CMK (cell line): Measurements from ENCODE around the gene GARS1.
"Not testable (repeated sequence)": the region's sequence is repeated elsewhere in the genome, so short reads cannot be mapped to it uniquely, and the experiment has no call there.

Source experiments
- DNase-seq: peaks from one replicate; pipeline ENCODE4 v3.0.0-alpha.2; 2010; ENCODE audit warnings: low read depth

Gene GARS1

DNA sequence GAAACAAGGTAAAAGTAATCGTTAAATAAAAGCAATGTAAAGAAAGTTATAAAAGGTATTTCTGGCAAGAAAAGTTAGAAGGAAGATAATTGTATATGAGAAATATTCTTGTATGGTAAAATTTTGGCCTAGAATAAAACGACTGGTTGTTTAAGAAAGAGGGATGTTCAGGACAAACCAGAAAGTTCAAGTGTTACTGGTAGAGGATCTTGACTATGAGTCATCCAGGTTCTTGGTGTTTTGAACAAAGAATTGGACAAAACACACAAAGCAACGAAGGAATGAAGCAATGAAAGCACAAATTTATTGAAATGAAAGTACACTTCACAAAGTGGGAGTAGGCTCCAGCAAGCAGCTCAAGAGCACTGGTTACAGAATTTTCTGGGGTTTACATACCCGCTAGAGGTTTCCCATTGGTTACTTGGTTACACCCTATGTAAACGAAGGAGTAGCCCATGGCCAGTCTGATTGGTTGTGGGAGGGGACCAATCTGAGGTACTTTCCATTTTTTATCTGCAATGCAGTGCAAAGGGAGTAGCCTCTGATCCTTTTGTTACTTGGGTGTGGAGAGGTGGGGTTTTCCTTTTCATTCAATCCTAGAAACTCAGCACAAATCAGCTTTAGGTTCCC is 22.4 kb upstream of the GARS1 start:
- no peak for DNase-seq

DNA sequence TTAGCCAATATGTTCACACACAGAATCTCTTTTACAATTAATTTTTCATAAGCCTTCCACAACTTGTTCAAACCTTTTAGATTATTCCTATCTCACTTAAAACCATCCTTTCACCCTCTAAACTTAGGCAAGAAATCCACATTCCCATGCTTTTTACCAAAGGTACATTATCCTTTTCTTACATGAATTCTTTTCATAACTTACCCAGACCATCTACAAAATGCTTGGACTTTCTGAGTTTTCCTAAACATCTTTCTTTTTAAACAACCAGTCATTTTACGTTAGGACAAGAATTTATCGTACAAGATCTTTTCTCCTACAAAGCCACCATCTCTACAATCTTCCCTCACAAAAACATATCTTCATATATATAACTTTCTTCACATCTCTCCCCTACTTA is 18.8 kb upstream of the GARS1 start:
- DNase-seq = no peak

DNA sequence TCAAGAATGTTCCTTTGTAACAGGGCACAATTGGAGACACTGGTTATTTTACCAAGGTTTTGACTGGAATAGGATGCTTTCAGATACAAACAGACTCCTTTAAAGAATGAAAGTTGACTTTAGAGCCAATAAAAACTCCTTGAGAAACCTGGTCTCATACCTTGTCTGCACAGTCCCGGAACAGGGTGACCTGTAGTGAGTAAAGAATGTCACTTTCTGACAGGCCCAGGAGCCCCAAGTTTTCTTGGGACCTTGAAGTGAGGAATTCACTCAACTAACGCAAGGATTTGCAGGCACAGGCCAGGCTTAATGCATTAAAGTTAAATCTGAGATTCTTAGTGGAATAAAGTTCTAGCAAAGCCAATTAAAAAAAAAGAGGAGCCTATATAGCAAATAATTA is 11.5 kb upstream of the GARS1 start:
- no peak for DNase-seq

DNA sequence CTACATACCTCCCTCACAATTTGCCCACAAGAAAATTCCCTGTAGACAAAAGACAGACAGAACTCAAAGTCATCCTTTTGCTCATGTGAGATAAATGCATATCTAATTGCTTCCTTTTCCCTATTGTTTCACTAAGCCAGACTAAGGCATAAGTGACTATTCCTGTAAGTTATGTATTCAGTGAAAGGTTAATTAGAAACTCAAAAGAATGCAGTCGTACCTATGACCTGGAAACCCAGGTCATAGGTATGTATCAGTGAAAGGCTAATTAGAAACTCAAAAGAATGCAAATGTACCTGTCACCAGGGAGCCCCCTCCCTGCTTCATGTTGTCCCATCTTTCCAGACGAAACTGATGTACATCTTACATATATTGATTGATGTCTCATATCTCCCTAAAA is 10.3 kb upstream of the GARS1 start:
- no peak for DNase-seq

DNA sequence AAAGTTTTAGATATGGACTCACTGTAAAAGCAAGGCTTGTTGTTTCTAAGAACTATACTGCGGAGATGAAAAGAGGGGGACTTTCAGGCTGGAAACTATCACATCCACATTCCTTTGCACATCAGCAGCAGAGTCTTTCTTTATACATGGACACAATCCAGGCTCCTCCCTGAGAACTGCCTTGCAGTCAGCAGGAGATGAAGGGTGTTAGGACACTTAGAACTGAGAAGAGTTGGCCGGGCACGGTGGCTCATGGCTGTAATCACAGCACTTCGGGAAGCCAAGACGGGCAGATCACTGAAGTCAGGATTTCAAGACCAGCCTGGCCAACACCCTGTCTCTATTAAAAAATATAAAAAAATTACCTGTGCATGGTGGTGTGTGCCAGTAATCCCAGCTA is 9.7 kb upstream of the GARS1 start:
- no peak for DNase-seq

DNA sequence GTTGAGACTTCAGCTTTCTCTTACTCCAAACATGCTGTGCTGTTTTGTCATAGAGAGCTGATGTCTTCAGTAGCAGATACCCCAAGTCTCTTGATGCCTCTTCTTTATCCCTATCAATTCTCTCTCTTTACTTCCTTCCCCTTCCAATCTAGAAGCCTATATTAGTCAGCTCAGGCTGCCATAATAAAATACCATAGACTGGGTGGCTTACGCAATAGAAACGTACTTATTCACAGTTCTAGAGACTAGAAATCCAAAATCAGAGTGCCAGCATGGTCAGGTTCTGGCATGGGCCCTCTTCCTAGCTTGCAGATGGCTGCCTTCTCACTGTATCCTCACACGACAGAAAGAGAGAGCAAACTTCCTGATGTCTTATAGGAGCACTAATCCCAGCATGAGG is 9.0 kb upstream of the GARS1 start:
- no peak for DNase-seq

DNA sequence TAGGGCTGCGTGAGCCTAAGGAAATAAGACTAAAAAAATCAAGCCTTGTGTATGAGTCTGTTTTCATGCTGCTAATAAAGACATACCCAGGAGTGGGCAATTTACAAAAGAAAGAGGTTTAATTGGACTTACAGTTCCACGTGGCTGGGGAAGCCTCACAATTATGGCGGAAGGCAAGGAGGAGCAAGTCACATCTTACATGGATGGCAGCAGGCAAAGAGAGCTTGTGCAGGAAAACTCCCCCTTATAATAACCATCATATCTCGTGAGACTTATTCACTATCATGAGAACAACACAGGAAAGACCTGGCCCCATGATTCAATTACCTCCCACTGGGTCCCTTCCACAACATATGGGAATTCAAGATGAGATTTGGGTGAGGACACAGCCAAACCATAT is 7.1 kb upstream of the GARS1 start:
- DNase-seq = not testable (repeated sequence)

DNA sequence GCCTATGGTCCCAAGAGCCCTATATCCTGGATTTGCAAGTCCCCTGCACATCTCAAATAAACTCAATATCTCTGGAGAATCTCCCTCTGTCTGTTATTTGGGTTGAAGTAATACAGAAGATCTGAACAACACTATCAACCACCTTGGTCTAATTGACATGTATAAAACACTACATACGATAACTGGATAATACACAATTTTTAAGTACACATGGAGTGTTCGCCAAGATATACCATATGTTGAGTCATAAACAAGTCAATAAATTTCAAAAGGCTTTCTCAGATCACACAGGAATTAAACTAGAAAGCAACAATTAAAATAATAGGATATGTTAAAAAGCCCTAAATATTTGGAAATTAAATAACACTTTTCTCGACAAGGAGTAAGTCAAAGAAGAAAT is 5.6 kb upstream of the GARS1 start:
- DNase-seq = no peak

DNA sequence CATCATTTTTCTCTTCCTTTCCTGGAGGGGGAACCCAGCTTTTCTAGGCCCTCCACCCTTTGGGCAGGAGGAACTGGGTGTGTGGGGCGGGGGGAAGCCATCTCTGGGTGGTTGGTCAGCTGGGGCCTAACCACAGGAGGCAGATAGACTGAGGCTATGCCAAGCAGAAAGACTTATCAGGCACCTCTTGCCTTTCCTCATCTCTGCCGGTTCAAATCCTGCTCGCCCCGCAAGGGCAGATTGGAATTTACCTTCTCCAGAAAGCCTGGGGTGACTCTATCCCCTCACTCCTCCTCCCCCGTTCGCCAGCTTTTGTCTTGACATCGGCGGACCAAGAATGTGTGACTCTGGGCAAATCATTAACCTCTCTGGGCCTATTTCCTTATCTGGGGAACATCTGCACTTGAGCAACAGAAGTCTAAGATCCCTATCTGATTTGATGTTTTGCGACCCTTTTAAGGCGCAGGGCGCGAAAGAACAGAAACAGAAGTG is 584 bp upstream of the GARS1 start:
- peak; percentile 56 for DNase-seq

DNA sequence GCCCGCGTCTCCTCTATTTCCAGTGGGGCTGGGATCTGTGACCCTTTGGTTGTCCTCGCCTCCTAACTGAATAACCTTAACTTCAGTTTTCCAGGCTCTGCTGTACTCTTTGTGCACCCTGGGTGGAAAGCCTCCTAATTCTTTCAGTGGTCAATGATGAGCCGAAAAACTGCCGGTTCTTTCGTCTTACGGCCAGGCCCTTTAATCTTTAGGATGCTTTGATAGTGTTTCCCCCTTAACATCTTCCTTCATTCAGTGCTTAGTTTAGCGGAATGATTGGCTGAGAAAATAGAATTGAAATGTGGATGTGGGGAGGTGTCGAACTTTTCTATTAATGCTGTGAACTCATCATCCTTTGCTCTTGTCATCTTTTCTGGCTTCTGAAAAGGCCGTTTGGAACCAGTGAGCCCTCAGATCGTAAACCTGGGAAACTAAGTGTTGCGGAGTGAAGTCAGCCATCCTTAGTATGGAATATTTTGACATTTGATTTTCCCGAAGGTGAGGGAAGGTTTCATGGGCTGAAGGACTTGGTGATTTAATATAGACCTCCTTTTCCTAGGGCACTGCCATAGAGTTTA is 847 bp downstream of the GARS1 start:
- DNase-seq = no peak

DNA sequence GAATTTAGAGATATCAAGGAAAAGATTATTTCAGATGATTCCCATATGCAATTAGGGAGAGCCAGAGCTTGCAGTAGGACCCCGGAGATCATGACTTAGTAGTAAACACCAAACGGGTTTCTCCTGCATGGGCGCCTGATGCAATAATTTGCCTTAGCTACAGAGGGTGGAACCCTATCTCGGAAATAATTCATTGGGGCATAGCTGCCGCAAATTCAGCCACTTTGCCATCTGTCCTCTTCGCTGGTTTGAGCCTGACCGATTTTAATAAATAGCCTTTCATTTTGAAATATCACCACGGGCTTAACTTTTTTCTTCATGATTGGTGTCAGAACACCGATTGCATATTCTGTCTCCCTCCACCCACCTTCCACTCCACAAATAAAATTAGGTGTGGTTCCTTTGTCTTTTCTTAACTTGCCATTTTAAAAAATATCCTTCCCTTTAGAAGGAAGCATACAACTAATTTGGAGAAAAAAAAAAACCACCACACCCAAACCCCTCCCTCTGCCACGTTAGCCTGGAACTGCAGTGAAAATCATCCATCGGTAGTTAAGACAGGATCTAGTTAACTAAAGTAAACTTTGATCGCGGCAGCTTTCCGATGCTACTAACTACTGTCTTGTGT is 1.4 kb downstream of the GARS1 start:
- no peak for DNase-seq

DNA sequence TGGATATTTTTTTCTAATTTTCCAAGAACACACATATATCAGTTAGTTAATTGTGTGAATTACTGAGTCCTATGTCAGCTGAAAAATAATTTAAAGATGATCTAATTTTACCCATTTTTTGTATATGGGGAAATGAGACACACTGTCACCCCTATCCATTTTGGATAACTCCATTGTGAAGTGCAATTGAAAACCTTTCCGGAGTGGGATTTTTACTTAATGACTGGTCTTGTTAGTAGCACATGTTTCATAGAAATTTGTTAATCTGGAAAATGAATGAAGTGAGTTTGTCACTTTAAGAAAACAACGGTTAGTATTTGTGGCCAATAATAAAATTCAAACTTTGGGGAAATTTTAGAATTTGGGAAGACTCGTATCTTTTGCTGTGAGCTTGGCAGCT is 2.0 kb downstream of the GARS1 start:
- DNase-seq = no peak

DNA sequence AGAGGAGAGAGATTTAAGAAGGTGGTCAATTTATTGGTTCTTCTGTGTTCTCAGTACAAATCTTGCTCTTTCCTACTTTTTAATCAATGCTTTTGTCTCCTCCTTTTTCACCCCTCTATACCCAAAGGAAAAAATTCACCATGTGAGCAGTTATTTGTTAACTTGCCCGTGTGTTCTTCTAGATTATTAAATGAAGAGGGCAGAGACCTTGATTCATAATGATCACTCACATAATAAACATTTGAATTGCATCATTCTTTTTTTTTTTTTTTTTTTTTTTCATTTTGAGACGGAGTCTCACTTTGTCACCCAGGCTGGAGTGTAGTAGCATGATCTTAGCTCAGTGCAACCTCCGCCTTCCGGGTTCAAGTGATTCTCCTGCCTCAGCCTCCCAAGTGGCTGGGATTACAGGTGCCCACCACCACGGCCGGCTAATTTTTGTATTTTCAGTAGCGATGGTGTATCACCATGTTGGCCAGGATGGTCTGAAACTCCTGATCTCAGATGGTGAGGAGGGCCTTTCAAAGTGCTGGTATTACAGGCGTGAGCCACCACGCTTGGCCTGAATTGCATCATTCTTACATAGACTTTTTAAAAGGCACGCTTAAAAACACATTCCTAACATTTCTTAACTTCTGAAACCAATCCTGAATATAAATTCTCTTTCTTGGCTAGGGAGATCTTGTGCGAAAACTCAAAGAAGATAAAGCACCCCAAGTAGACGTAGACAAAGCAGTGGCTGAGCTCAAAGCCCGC is 3.6 kb downstream of the GARS1 start:
- no peak for DNase-seq

DNA sequence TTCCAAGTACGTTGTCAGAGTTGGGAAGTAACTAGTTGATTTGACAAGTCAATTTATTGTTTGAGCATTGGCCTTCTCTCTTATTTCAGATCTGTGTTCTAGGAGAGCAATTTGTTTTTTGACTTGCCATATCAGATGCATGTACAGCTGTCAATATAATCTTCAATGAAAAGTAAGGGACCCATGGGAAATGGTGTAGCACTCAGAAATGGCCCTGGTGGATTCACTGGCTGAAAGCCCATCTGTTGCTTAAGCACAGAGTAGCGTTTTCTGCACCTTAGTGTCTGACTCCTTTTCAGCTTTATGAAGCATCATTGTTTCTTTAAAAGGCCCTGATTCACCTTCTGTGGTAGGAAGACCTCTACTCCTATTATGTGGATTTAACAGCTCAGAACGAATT is 10.2 kb downstream of the GARS1 start:
- DNase-seq = no peak

DNA sequence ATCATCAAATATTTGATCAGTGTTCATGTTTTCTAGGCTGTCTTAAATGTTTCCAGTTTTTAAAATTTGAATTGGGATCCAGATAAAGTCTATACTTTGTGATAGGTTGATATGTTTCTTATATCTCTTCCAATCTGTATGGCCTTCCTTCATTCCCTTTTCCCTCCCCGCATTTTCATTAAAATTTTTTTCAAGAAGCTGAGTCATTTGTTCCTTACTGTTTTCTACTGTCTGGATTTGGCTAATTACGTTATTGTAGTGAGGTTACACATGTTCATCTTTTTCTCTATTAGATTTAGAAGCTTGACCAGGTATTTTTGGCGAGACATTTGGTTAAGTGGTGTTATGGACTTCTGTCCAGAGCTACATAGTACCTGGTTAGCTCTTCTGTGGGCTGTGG is 11.2 kb downstream of the GARS1 start:
- DNase-seq = no peak

DNA sequence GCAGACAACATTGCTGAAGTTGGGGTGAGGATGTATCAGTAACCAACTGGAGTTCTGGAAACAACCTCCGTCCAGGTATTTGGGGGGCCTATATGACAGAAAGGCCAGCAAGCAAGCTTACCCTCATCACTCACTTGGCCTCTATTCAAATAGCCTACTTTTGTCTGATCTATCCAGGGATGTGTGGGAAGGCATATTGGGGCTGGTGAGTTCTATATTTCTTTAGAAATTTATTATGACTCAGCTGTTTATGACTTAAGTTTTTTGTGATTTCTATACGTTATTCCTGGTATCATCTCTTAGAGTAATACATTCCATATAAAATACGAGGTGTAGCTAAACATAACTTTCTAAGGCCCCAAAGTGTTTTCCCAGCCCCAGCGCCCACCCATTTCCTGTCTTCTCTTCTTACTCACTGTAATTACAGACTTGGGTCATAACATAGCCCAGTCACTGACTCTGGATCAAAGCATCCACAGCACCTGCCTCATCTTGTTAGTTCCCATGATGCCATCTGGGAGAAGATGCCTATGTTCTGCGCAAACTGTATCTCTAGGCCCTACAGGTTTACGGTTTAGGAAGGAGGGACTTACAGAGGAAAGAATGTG is 18.1 kb downstream of the GARS1 start:
- no peak for DNase-seq

DNA sequence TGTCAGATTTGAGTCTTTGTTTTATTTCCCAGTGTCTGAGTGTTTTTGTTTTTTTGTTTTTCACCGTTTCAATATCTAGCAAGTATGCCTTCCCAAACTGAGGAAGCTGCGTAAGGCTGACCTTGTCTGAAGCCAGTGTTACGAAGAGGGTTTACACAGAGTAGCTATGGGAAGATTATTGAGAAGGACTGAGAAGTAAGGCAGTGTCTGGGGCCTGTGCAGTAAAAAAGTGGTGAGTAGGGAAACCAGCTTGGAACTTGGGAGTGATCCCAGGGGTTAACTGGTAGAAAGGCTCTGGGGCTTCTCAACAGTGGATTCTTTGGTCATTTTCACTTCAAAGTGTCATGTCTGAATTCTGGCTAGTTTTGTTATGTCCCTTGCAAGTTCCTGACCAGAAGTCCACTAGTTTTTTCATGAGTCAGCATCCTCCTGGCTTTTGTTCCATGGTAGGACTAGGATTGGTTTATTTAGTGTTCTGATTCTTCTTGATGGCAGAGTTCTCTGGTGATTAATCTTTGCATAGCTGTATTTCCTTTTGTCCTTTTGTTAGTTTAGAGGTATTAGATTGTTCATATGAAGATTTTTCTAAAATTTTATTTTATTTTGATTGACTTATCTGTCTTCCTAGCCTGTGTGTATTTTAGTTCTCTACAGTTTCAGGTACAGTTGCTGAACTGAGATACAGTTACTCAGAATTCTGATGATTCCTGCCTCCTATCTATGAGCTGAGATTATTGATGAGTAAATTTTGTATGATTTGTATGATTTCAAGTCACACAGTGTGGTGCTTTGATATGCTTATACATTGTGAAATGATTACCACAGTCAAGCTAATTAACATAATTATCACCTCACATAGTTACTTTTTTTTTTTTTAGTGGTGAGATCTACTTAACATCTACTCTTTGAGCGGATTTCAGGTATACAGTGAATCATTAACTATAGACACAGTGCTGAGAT is 19.0 kb downstream of the GARS1 start:
- DNase-seq = no peak

DNA sequence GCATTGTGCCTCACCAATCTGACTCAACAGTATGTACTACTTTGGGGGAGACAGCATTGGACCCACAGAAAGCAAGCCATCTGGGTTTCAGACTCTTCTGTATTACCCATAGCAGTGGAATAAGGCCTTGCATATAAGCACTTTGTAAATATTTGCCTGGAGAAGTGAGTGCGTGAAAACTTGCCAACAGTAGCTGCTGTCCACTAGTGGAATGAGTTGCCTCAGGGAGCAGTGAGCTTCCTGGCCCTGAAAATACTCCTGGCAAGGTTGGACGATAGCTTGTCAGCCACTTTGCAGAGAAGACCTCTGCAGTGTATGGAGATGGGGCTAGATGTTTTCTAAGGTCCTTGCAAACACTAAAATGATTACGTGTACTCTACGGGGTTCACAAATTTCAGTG is 21.6 kb downstream of the GARS1 start:
- no peak for DNase-seq

DNA sequence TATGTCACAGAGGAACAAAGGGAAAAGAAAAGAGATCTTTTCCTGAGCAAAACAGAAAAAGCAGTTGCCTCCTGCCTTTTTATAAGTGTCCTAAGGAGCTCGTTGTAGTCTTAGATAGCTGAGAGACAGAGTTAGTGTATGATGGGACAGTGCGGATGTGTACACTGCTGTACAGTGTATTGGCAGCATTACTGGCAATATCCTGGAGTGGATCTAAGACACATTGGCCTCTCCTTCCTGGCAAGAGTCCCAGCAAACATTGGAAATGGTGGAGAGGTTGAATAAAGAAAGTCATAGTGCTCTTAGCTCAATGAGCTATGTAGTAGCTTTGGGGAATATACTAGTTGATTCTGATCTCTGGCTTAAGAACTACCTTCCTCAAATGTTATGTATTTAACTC is 22.7 kb downstream of the GARS1 start:
- no peak for DNase-seq

DNA sequence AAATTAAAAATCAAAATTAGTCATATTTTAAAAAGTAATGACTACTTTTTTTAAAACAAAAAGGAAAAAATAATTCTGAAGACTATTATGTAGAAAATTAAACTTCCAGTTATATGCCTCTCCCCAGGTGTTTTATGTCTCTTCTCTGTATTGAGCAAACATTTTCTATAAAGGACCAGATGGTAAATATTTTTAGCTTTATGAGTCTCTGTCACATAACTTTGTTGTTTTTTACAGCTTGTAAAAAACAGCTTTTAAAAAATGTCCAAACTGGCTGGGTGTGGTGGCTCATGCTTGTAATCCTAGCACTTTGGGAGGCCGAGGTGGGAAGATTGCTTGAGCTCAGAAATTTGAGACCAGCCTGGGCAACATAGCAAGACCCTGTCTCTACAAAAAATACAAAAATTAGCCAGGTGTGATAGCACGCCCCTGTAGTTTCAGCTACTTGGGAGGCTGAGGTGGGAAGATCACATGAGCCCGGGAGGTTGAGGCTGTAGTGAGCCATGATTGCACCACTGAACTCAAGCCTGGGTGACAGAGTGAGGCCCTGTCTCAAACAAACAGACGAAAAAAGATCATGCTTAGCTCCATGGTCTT is 23.5 kb downstream of the GARS1 start:
- no peak for DNase-seq

DNA sequence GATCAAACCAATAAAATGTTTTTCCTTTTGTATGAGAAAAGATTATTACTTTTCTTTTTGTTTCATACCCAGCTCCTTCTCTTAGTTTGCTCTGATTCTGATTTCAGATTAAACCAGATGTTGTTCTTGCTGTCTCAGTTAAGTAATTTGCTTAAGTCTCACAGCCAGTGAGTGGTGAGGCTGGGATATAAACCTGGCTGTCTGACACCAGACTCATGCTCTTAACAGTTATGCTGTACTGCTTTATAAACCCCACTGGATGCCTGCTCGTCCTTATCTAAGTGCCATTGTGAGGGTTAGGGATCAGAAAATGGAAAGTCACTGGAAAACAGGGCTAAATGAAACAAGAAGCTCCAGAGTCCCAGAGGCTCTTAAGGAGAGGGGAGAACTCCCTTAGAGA is 24.3 kb downstream of the GARS1 start:
- no peak for DNase-seq
